IMR-90 (cell line): Measurements from ENCODE around the gene CIB1. TPM values are rescaled to one million over a fixed set of nuclear protein-coding genes. Genes with fewer than 3 reads are reported as not detected.
A peak's percentile ranks its signal among the peaks of the same experiment; 100 is the strongest.

ENCODE experiments used
- ATAC-seq: fragments of 200-7000 bp; cut with Tn5 transposase; 2 replicates; pipeline ENCODE4 v1.9.1; 2020; ENCODE audit warnings: low read depth, mild to moderate bottlenecking, moderate library complexity
- BruUV-seq: library from RNA; stranded (reverse); fragments of 400-500 nt; replicated peaks from 2 replicates; lab custom pipeline; 2021; lab: Mats Ljungman, UMichigan
- CTCF ChIA-PET: fragments of 300-600 bp; formaldehyde crosslinking; extraction: SDS; loops from one replicate; lab custom pipeline; 2021; ENCODE audit warnings: antibody characterized with exemption; lab: Yijun Ruan, JAX
- POLR2A ChIA-PET: fragments of 300-600 bp; sonication (Branson Sonifier 250); formaldehyde crosslinking; loops from one replicate; lab custom pipeline; 2022; ENCODE audit warnings: antibody characterized with exemption; ENCODE audit not compliant: unreplicated experiment; lab: Charles Lee
- DNase-seq: peaks from one replicate; pipeline ENCODE4 v3.0.0; 2013
- H2AFZ ChIP-seq: replicated peaks from 2 replicates; pipeline ENCODE3; 2013; ENCODE audit warnings: low read length, mild to moderate bottlenecking; ENCODE audit not compliant: poor library complexity
- H2AK5ac ChIP-seq: 2 replicates; pipeline ENCODE4 v1.6.1; 2013; ENCODE audit warnings: low read depth, low read length, inconsistent platforms
- H2AK9ac ChIP-seq: replicated peaks from 2 replicates; pipeline ENCODE3; 2013; ENCODE audit warnings: mild to moderate bottlenecking, low read depth, low read length, moderate library complexity; ENCODE audit not compliant: poor library complexity
- H2BK120ac ChIP-seq: 2 replicates; pipeline ENCODE4 v1.6.1; 2013; ENCODE audit warnings: low read depth, low read length, inconsistent platforms
- H2BK15ac ChIP-seq: 3 replicates; pipeline ENCODE4 v1.6.1; 2013; ENCODE audit warnings: low read depth, low read length, inconsistent platforms
- H2BK20ac ChIP-seq: 2 replicates; pipeline ENCODE4 v1.6.1; 2013; ENCODE audit warnings: low read depth, mild to moderate bottlenecking, inconsistent platforms, low read length, moderate library complexity
- H2BK5ac ChIP-seq: 2 replicates; pipeline ENCODE4 v1.6.1; 2013; ENCODE audit warnings: mild to moderate bottlenecking, low read depth, low read length, inconsistent platforms; ENCODE audit not compliant: poor library complexity, severe bottlenecking
- H3K14ac ChIP-seq: replicated peaks from 2 replicates; pipeline ENCODE4 v1.6.1; 2013; ENCODE audit warnings: low read depth, low read length, inconsistent platforms
- H3K18ac ChIP-seq: 2 replicates; pipeline ENCODE4 v1.6.1; 2013; ENCODE audit warnings: low read depth, low read length, control low read depth
- H3K23ac ChIP-seq: 2 replicates; pipeline ENCODE4 v1.6.1; 2013; ENCODE audit warnings: low read depth, low read length, inconsistent platforms
- H3K27ac ChIP-seq: 2 replicates; pipeline ENCODE4 v1.5.1; 2013; ENCODE audit warnings: mild to moderate bottlenecking, control low read depth, low read length; ENCODE audit not compliant: insufficient read depth
- H3K27me3 ChIP-seq: 2 replicates; pipeline ENCODE4 v1.6.1; 2013; ENCODE audit warnings: low read length; ENCODE audit not compliant: control insufficient read depth, insufficient read depth
- H3K36me3 ChIP-seq: 2 replicates; pipeline ENCODE4 v1.6.1; 2013; ENCODE audit warnings: low read length, mixed read lengths; ENCODE audit not compliant: control insufficient read depth, insufficient read depth
- H3K4ac ChIP-seq: 2 replicates; pipeline ENCODE4 v1.6.1; 2013; ENCODE audit warnings: low read depth, low read length, inconsistent platforms
- H3K4me1 ChIP-seq: 2 replicates; pipeline ENCODE4 v1.6.1; 2013; ENCODE audit warnings: low read length, mixed read lengths; ENCODE audit not compliant: control insufficient read depth, insufficient read depth
- H3K4me2 ChIP-seq: 2 replicates; pipeline ENCODE4 v1.6.1; 2013; ENCODE audit warnings: low read depth, mild to moderate bottlenecking, control low read depth, low read length, moderate library complexity
- H3K4me3 ChIP-seq: 2 replicates; pipeline ENCODE4 v1.5.1; 2013; ENCODE audit warnings: low read depth, mild to moderate bottlenecking, control low read depth, low read length, moderate library complexity; ENCODE audit not compliant: insufficient read depth
- H3K56ac ChIP-seq: 2 replicates; pipeline ENCODE4 v1.6.1; 2013; ENCODE audit warnings: low read length, inconsistent platforms; ENCODE audit not compliant: insufficient read depth; ENCODE audit errors: extremely low read depth
- H3K79me1 ChIP-seq, 2 experiments: 2 replicates each; pipeline ENCODE4 v1.6.1; 2013; ENCODE audit warnings: low read length in 2 of 2, inconsistent platforms in 1 of 2, low read depth in 1 of 2
- H3K9ac ChIP-seq: 2 replicates; pipeline ENCODE4 v1.6.1; 2013; ENCODE audit warnings: low read depth, low read length, control low read depth
- H3K9me1 ChIP-seq: 2 replicates; pipeline ENCODE4 v1.6.1; 2013; ENCODE audit warnings: low read length, inconsistent platforms; ENCODE audit not compliant: insufficient read depth
- H3K9me3 ChIP-seq: 2 replicates; pipeline ENCODE4 v1.6.1; 2013; ENCODE audit warnings: low read length; ENCODE audit not compliant: control insufficient read depth, insufficient read depth
- H4K20me1 ChIP-seq: 2 replicates; pipeline ENCODE4 v1.6.1; 2013; ENCODE audit warnings: low read length, inconsistent platforms; ENCODE audit not compliant: insufficient read depth
- H4K5ac ChIP-seq: 2 replicates; pipeline ENCODE4 v1.6.1; 2013; ENCODE audit warnings: mild to moderate bottlenecking, low read depth, low read length, control low read depth
- H4K8ac ChIP-seq, 2 experiments: 2 replicates each; pipeline ENCODE4 v1.6.1; 2013; ENCODE audit warnings: low read depth in 2 of 2, low read length in 2 of 2, control low read depth in 1 of 2, inconsistent platforms in 1 of 2
- H4K91ac ChIP-seq: 2 replicates; pipeline ENCODE4 v1.6.1; 2013; ENCODE audit warnings: low read depth, low read length, inconsistent platforms; ENCODE audit not compliant: insufficient read depth
- CTCF ChIP-seq: conservative IDR thresholded peaks from 2 replicates; pipeline ENCODE4 v1.5.1; 2012; ENCODE audit warnings: mild to moderate bottlenecking, low read depth, low read length, improper control_type of control experiment
- MXI1 ChIP-seq: IDR thresholded peaks from 2 replicates; pipeline ENCODE4 v1.6.1; 2012; ENCODE audit warnings: low read depth, mild to moderate bottlenecking, low read length, moderate library complexity, borderline replicate concordance
- WGBS, 2 experiments: methylation state at CpG; one replicate each; pipeline versions ENCODE4 v1.1.5 to v1.1.7; 2013; ENCODE audit warnings: missing lambda C conversion rate in 2 of 2; ENCODE audit not compliant: insufficient read length in 1 of 2; ENCODE audit errors: extremely low coverage in 2 of 2; 5-methylcytosine and 5-hydroxymethylcytosine counted together
- dilution Hi-C: fragments of 300-500 bp; cut with HindIII; formaldehyde crosslinking; loops from one replicate; pipeline ENCODE4 v1.14.3; 2018; ENCODE audit warnings: low sequenced_read_pairs; ENCODE audit not compliant: unreplicated experiment
- in situ Hi-C: fragments of 300-500 bp; cut with MboI; formaldehyde crosslinking; loops from 3 replicates; pipeline ENCODE4 v1.14.3; 2019; ENCODE audit warnings: low sequenced_read_pairs, inconsistent platforms, mixed read lengths
- intact Hi-C: fragments of 100-400 bp; cut with micrococcal nuclease; formaldehyde crosslinking; loops from 2 replicates; pipeline ENCODE4 v1.10.0; 2022
- polyA plus RNA-seq, 3 experiments: library from polyadenylated mRNA; depleted of rRNA; stranded (reverse); fragments of >200 nt; gene quantifications; 2 replicates each; pipeline ENCODE4 v1.2.3, GENCODE V29; 2012; ENCODE audit warnings: low replicate concordance in 1 of 3
- total RNA-seq: library from RNA; depleted of rRNA; stranded (reverse); fragments of >200 nt; gene quantifications from 2 replicates; pipeline ENCODE4 v1.2.3, GENCODE V29; 2012

The CIB1 gene
- total and polyA plus RNA-seq, 2 of the 4 experiments (the other 2 are of a cell fraction) = 31.5 to 94.1 TPM

- DNase-seq (no peak), ATAC-seq (no peak)
- Histone ChIP-seq H3K4ac (no peak overlapping the region), H2AK5ac (peak overlapping the region; percentile 9; the same call in 1 of the 2 replicates), H2BK15ac (no peak overlapping the region), H3K4me2 (no peak overlapping the region; the same call in 1 of the 2 replicates), H3K9me3 (no peaks in the 10 kb centered on the region), H3K36me3 (peaks cover 42% of the 10 kb centered on the region), H3K18ac (no peak overlapping the region), H3K4me1 (peaks cover 4% of the 10 kb centered on the region), H2AK9ac (peak overlapping the region; percentile 20), H3K56ac (no peak overlapping the region), H2BK5ac (no peak overlapping the region), H3K23ac (no peak overlapping the region), H3K9ac (no peak overlapping the region), H2AFZ (no peak overlapping the region), H4K5ac (no peak overlapping the region), H2BK120ac (no peak overlapping the region), H3K14ac (0 out of 2 replicates have a peak overlapping the region, but pooled peaks have one; percentile 35), H3K27me3 (no peaks in the 10 kb centered on the region), H4K91ac (no peak overlapping the region), H3K27ac (no peak overlapping the region), H3K9me1 (peaks cover 18% of the 10 kb centered on the region), H4K8ac (no peak overlapping the region), H4K20me1 (0 out of 2 replicates have a peak, but pooled peaks cover 7% of the 10 kb centered on the region), H3K79me1 (peaks cover 19 to 45% of the 10 kb centered on the region in 2 experiments), H2BK20ac (no peak overlapping the region), H3K4me3 (no peak overlapping the region)
- POLR2A ChIA-PET = no interaction called here
- CTCF ChIA-PET = interaction anchor here (2.4 kb wide), 1 partner anchor 11 kb away, joined by 11 read pairs; no protein-coding TSS in a partner anchor
- intact Hi-C loops (loop anchor here (5.0 kb wide), 1 partner anchor 340 kb away; the partner anchor contains the start of gene AP3S2), in situ Hi-C loops (no loop called here), dilution Hi-C loops (no loop called here)
- WGBS, 2 experiments = 87% methylated on average over 5 of the region's 13 CpGs; no CpG with 5 or more reads in 1 of the 2 experiments
- TF ChIP-seq CTCF (no peak), MXI1 (no peak)
- no TSS peak for BruUV-seq
These were observed 1.5 kb downstream of the CIB1 start for GRCh38 chr15:90232196-90232595.
